ENCODE measurements around the gene TECPR1. TPM values are rescaled to one million over a fixed set of nuclear protein-coding genes. Genes with fewer than 3 reads are reported as not detected.

TECPR1 gene
- total RNA-seq, 1 donor from 2014 or later, result 39.9 TPM

DNA sequence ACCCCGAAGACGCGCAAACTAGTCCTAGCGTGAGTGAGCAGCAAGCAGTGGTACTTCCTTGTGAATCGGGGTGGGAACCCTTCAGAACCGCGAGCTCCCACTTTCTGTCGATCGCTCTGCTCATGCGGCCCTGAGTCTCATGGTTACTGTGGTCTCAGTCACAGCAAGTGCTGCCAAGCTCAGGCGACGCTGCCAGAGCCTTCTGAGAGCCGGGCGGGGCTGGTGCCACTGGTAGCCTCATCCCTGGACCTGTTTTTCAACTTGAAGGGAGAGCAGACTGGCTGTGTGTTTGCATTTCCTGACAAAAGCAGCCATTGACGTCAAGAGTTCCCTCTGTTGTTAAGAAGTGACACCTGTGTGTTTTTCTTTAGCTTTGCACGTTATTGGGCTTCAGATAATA lies 73.7 kb downstream of the TECPR1 start:
- Mint-ChIP-seq H3K4me3 (no peak overlapping the region), H3K36me3 (peaks cover 27% of the 10 kb centered on the region), H3K27me3 (no peaks in the 10 kb centered on the region), H3K27ac (peak overlapping the region; percentile 43), H3K4me1 (ENCODE audit: unreplicated experiment) (no peaks in the 10 kb centered on the region), H3K9me3 (no peaks in the 10 kb centered on the region)
- no peak for DNase-seq (ENCODE audit: extremely low spot score, unreplicated experiment)
- TF ChIP-seq, protein P1, sequence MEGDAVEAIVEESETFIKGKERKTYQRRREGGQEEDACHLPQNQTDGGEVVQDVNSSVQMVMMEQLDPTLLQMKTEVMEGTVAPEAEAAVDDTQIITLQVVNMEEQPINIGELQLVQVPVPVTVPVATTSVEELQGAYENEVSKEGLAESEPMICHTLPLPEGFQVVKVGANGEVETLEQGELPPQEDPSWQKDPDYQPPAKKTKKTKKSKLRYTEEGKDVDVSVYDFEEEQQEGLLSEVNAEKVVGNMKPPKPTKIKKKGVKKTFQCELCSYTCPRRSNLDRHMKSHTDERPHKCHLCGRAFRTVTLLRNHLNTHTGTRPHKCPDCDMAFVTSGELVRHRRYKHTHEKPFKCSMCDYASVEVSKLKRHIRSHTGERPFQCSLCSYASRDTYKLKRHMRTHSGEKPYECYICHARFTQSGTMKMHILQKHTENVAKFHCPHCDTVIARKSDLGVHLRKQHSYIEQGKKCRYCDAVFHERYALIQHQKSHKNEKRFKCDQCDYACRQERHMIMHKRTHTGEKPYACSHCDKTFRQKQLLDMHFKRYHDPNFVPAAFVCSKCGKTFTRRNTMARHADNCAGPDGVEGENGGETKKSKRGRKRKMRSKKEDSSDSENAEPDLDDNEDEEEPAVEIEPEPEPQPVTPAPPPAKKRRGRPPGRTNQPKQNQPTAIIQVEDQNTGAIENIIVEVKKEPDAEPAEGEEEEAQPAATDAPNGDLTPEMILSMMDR (conservative IDR thresholded peaks at IDR 0.05), result no peak

GRCh38 chr7:98177553-98177952 lies 74.5 kb downstream of the TECPR1 start:
- Mint-ChIP-seq H3K36me3 (peaks cover 23% of the 10 kb centered on the region), H3K9me3 (no peaks in the 10 kb centered on the region), H3K27me3 (no peaks in the 10 kb centered on the region), H3K4me3 (no peak overlapping the region), H3K4me1 (ENCODE audit: unreplicated experiment) (no peaks in the 10 kb centered on the region), H3K27ac (no peak overlapping the region)
- TF ChIP-seq, protein P1 (conservative IDR thresholded peaks at IDR 0.05), result no peak
- no peak for DNase-seq (ENCODE audit: extremely low spot score, unreplicated experiment)

DNA sequence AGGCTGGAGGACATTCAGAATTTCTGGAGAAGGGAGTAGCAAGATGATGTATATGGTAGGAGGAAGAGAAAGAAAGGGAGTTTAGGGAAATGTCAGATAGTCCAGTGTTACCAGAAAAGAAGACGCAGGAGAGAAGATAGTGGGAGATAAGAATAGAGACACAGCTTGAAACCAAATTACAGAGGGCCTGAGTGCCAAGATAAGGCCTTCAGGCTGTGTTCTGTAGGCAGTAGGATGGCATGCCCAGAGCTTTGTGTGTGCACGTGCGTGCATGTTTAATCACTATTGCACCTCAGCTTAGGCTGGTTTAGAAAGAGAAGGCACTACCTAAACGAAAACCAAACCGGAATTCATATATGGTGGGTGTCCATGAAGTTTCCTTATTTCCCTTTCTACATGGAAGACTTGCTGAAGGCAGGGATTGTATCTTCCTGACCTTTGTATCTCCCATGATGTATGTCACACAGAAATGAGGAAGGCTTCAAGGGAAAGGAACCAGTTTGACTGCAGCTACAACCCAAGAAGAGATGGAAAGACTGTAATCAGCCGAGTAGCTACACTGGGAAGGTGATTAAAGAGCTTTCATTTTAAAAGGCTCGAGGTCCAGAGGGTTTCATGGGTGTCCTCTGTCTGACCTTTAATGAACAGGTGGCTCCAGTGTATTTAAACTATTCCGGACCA lies 76.6 kb downstream of the TECPR1 start:
- Mint-ChIP-seq H3K9me3 (no peaks in the 10 kb centered on the region), H3K4me1 (ENCODE audit: unreplicated experiment) (no peaks in the 10 kb centered on the region), H3K27me3 (no peaks in the 10 kb centered on the region), H3K36me3 (peaks cover 9% of the 10 kb centered on the region), H3K27ac (peak overlapping the region; percentile 73), H3K4me3 (no peak overlapping the region)
- no peak for DNase-seq (ENCODE audit: extremely low spot score, unreplicated experiment)
- TF ChIP-seq, protein P1 (conservative IDR thresholded peaks at IDR 0.05), result no peak

DNA sequence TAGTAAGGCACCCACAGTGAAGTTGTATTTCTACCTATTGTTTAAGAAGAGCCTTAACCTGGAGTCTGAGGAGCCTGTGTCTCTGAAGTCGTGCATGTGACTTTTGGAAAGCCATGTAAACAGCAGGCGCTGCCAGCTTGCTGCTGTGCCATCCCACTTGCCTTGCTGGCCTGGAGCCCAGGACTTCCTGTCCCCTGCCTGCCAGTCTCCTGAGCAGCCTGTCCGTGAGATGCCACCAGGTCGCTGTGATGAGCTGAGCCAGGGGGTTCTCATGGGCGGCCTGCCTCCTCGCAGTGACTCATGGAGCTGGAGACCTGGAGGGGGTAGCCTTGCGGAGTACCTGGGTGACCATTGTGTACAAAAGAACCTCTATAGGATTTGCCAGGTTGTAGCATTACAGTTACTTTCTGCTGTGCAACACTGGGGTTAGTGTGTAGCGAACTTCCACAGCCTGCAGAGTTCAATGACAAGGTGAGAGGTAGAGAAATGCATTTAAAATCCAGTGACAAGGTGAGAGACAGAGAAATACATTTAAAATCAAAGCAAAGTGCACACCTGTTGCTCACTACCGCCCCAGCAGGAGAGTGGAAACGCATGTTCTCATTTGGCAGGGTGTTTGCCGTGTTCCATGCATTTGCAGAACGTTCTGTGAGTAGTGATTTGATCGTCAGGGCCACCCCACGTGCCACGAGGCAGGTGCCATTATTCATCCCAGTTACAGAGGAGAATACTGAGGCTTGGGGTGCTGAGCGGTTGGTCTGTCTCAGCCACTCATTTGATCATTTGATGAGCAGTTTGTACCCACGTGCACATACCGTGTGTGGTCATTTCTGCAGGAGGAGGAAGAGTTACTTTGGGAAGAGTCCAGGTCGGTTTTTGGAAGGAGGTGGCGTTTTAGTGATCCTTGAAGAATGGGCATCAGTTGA lies 77.4 kb downstream of the TECPR1 start:
- Mint-ChIP-seq H3K27ac (peak overlapping the region; percentile 73), H3K4me1 (ENCODE audit: unreplicated experiment) (no peaks in the 10 kb centered on the region), H3K9me3 (no peaks in the 10 kb centered on the region), H3K27me3 (no peaks in the 10 kb centered on the region), H3K4me3 (no peak overlapping the region), H3K36me3 (peaks cover 9% of the 10 kb centered on the region)
- TF ChIP-seq, protein P1 (conservative IDR thresholded peaks at IDR 0.05), result no peak
- DNase-seq (ENCODE audit: extremely low spot score, unreplicated experiment), result no peak

DNA sequence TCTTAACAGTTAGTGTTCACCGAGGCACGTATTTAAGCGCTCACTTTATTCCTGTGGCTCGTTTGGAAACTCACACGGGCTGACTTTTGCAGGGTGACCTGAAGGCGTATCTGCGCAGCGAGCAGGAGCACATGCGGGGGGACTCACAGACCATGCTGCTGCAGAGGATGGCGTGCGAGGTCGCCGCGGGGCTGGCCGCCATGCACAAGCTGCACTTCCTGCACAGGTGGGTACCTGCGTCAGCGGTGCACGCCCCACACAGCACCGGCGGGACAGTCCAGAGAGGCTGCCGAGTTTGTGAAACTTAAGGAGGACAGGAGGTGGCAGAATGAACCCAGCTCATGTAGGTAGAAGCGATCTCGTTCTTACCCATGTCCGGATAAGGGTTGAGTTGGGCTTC lies 80.6 kb downstream of the TECPR1 start:
- Mint-ChIP-seq H3K4me3 (no peak overlapping the region), H3K36me3 (peaks cover 9% of the 10 kb centered on the region)

More for the DNA sequence above, 80.6 kb downstream of the TECPR1 start:
- TF ChIP-seq, protein P1 (conservative IDR thresholded peaks at IDR 0.05), result no peak
- no peaks in the 10 kb centered on the region for H3K9me3 Mint-ChIP-seq
- no peaks in the 10 kb centered on the region for H3K27me3 Mint-ChIP-seq
- peak overlapping the region; percentile 24 for H3K27ac Mint-ChIP-seq
- H3K4me1 Mint-ChIP-seq (ENCODE audit: unreplicated experiment), result peaks cover 5% of the 10 kb centered on the region
- no peak for DNase-seq (ENCODE audit: extremely low spot score, unreplicated experiment)

All from type B pancreatic cell (in vitro differentiated cells).